ENCODE data around the gene CDH11. TPM values are rescaled to one million over a fixed set of nuclear protein-coding genes. Genes with fewer than 3 reads are reported as not detected.
A peak's percentile ranks its signal among the peaks of the same experiment; 100 is the strongest.

The CDH11 gene
- polyA plus RNA-seq, 1 experiment, result 276 TPM

DNA sequence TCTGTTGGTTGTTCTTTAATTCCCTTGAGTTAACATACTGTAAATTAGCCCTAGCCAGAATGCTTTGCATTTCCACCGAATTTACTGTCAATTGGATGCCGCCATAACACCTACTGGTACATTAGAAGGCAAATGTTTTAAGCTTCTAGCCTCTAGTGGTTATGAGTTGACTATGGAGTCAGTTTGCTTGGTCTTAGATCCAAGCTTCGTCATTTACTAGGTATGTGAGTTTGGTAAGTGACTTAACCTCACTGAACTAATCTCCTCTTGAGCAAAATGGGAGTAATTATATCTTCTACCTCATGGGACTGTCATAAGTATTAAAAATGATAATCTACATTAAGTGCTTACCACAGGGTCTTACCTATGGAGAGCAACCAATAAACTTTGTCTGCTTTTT is 20.4 kb upstream of the CDH11 start:
- Histone ChIP-seq H3K27me3 (ENCODE audit: control insufficient read depth, insufficient read depth, low read length) (no peaks in the 10 kb centered on the region), H3K4me3 (ENCODE audit: low read depth, low read length) (no peak overlapping the region), H3K27ac (ENCODE audit: low read depth, low read length) (no peak overlapping the region), H3K9me3 (ENCODE audit: control insufficient read depth, insufficient read depth, low read length) (no peaks in the 10 kb centered on the region)
- TF ChIP-seq, protein P1, sequence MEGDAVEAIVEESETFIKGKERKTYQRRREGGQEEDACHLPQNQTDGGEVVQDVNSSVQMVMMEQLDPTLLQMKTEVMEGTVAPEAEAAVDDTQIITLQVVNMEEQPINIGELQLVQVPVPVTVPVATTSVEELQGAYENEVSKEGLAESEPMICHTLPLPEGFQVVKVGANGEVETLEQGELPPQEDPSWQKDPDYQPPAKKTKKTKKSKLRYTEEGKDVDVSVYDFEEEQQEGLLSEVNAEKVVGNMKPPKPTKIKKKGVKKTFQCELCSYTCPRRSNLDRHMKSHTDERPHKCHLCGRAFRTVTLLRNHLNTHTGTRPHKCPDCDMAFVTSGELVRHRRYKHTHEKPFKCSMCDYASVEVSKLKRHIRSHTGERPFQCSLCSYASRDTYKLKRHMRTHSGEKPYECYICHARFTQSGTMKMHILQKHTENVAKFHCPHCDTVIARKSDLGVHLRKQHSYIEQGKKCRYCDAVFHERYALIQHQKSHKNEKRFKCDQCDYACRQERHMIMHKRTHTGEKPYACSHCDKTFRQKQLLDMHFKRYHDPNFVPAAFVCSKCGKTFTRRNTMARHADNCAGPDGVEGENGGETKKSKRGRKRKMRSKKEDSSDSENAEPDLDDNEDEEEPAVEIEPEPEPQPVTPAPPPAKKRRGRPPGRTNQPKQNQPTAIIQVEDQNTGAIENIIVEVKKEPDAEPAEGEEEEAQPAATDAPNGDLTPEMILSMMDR (IDR thresholded peaks at IDR 0.05; ENCODE audit: low read depth, low read length), result no peak
- no peak for DNase-seq (ENCODE audit: low read depth, low spot score)
- ChIA-PET CTCF (no interaction called here), POLR2A (no interaction called here)

DNA sequence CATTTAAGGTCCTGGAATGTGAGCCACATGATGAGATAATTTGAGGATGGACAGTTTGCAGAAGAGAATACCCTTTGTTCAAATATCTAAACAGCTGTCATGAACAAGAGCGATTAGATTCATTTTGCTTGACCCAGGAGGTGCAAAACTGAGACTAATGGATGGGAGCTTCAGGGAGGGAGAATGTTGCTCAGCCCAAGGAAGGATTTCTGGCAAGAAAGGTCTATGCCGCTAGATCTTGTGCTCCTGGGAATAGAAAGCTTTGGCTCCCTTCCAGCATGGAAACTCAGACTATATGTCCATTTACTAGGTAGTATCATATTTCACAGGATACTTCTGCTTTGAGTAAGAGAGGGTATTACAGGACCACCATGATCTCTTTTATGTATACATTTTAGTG is 14.8 kb upstream of the CDH11 start:
- TF ChIP-seq, protein P1 (IDR thresholded peaks at IDR 0.05; ENCODE audit: low read depth, low read length), result no peak

DNA sequence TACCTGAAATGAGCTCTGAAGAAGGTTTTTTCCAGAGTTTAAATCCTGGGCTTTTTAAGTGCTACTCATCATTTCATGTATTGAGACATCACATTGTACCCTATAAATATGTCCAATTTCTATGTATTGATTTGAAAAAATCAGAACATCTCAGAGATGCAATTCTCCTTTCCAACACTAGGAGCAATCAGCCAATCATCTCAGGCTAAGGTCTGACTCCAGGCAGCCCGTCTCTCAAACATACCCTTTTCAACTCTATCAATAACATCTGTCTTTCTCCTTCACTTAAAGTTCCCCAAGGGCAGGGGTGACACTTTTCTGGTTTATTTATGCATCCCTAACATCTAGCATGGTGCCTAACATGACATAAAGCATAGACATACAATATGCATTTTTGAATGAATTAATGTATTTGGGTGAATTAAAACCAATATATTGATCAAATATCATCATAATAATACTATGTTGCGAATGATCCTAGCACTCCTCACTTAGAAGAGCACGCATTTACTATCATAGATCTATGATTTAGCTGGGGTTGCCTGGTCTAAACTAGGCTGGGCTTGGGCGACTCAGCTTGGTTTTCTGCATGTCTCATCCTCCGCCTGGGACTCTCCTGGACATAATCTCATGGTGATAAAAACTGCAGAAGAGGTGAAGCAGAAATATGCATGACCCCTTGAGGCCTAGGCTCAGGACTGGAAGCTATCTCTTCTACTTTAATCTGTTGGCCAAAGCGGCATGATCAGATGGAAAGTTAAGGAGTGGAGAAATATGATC is 5.2 kb upstream of the CDH11 start:
- Histone ChIP-seq H3K27me3 (ENCODE audit: control insufficient read depth, insufficient read depth, low read length) (no peaks in the 10 kb centered on the region), H3K9me3 (ENCODE audit: control insufficient read depth, insufficient read depth, low read length) (no peaks in the 10 kb centered on the region; the same call in 1 of the 2 replicates), H3K4me3 (ENCODE audit: low read depth, low read length) (no peak overlapping the region), H3K27ac (ENCODE audit: low read depth, low read length) (no peak overlapping the region)
- no peak for DNase-seq (ENCODE audit: low read depth, low spot score)
- POLR2A ChIA-PET, result no interaction called here
- TF ChIP-seq, protein P1 (IDR thresholded peaks at IDR 0.05; ENCODE audit: low read depth, low read length), result peak; percentile 29; the same call in 1 of the 2 replicates
- CTCF ChIA-PET, result no interaction called here

More for the DNA sequence above, 14.8 kb upstream of the CDH11 start:
- ChIA-PET CTCF (interaction anchor here (1.2 kb wide), 1 partner anchor 1220 kb away, joined by 3 read pairs; no protein-coding TSS in a partner anchor), POLR2A (interaction anchor here (0.6 kb wide), 1 partner anchor 325 kb away, joined by 3 read pairs; no protein-coding TSS in a partner anchor)
- Histone ChIP-seq H3K27ac (ENCODE audit: low read depth, low read length) (no peak overlapping the region), H3K27me3 (ENCODE audit: control insufficient read depth, insufficient read depth, low read length) (peaks cover 4% of the 10 kb centered on the region), H3K9me3 (ENCODE audit: control insufficient read depth, insufficient read depth, low read length) (no peaks in the 10 kb centered on the region), H3K4me3 (ENCODE audit: low read depth, low read length) (no peak overlapping the region)
- DNase-seq (ENCODE audit: low read depth, low spot score), result no peak

DNA sequence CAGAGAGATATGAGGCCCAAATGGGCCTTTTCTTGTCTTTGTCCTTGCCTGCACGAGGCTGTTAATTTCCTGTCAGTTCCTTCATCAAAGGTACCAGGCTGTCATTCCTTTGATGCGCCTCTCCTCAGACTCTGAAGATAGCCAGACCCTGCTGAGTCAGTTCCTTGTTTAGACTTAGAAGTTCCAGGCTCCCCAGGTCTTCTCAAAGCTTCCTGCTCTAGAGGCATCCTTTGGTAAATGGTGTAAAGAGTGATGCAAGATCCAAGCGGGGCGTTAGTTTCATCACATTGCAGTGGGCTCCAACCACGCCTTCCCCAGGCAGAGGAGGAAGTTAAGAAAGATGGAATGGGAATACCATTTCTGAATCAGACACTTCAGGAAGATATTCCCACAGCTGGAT is 4.0 kb upstream of the CDH11 start:
- DNase-seq (ENCODE audit: low read depth, low spot score), result no peak
- no peak overlapping the region for H3K4me3 ChIP-seq (ENCODE audit: low read depth, low read length)
- H3K27ac ChIP-seq (ENCODE audit: low read depth, low read length), result no peak overlapping the region
- POLR2A ChIA-PET, result no interaction called here
- peaks cover 3% of the 10 kb centered on the region; the same call in 1 of the 2 replicates for H3K9me3 ChIP-seq (ENCODE audit: control insufficient read depth, insufficient read depth, low read length)
- H3K27me3 ChIP-seq (ENCODE audit: control insufficient read depth, insufficient read depth, low read length), result no peaks in the 10 kb centered on the region
- TF ChIP-seq, protein P1 (IDR thresholded peaks at IDR 0.05; ENCODE audit: low read depth, low read length), result no peak
- CTCF ChIA-PET, result no interaction called here

DNA sequence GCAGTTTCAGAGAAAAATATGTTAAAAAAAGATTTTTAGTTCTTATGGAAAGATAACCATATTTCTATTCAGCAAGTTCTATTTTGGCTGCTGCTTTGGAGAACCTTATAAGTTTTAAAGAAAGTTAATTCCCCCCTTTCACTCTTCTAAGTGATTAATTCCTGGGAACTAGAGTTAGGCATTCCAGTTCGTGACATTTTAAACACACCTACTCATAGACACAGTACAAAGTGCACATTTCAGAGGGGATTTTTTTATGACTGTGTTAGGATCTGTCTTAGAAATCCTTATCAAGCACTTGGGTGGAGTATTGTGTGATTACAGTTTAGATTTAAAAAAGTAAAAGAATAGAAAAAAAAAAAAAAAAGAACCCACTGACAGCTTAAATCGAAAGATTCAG is 3.5 kb upstream of the CDH11 start:
- no peaks in the 10 kb centered on the region for H3K27me3 ChIP-seq (ENCODE audit: control insufficient read depth, insufficient read depth, low read length)
- TF ChIP-seq, protein P1 (IDR thresholded peaks at IDR 0.05; ENCODE audit: low read depth, low read length), result no peak
- H3K4me3 ChIP-seq (ENCODE audit: low read depth, low read length), result no peak overlapping the region
- peaks cover 3% of the 10 kb centered on the region; the same call in 1 of the 2 replicates for H3K9me3 ChIP-seq (ENCODE audit: control insufficient read depth, insufficient read depth, low read length)
- DNase-seq (ENCODE audit: low read depth, low spot score), result no peak
- no peak overlapping the region for H3K27ac ChIP-seq (ENCODE audit: low read depth, low read length)
- CTCF ChIA-PET, result interaction anchor here (0.6 kb wide), 1 partner anchor 333 kb away, joined by 4 read pairs; no protein-coding TSS in a partner anchor
- POLR2A ChIA-PET, result no interaction called here

All from AG04450 (cell line).